Fibroblast of lung (primary cell): Measurements from ENCODE around the gene TUT7. TPM values are rescaled to one million over a fixed set of nuclear protein-coding genes. Genes with fewer than 3 reads are reported as not detected.

Source experiments
- DNase-seq, 2 donors: peaks; one replicate each; pipeline versions ENCODE4 v3.0.0 to v3.0.0-alpha.2; 2010; ENCODE audit warnings: low read depth in 2 of 2
- H2AFZ ChIP-seq: 2 replicates; pipeline ENCODE4 v1.5.1; 2012; ENCODE audit warnings: low read length, control low read depth, inconsistent platforms
- H3K27ac ChIP-seq: 2 replicates; pipeline ENCODE4 v1.5.1; 2011; ENCODE audit warnings: low read length, control low read depth; ENCODE audit not compliant: insufficient read depth
- H3K27me3 ChIP-seq: 2 replicates; pipeline ENCODE4 v1.5.1; 2011; ENCODE audit warnings: mild to moderate bottlenecking, low read length; ENCODE audit not compliant: control insufficient read depth, insufficient read depth
- H3K36me3 ChIP-seq: 2 replicates; pipeline ENCODE4 v1.5.1; 2011; ENCODE audit warnings: low read length; ENCODE audit not compliant: control insufficient read depth, insufficient read depth
- H3K4me1 ChIP-seq: 2 replicates; pipeline ENCODE4 v1.5.1; 2011; ENCODE audit warnings: low read length; ENCODE audit not compliant: control insufficient read depth, insufficient read depth; ENCODE audit errors: extremely low read depth
- H3K4me2 ChIP-seq: 2 replicates; pipeline ENCODE4 v1.5.1; 2011; ENCODE audit warnings: low read length, control low read depth; ENCODE audit not compliant: insufficient read depth; ENCODE audit errors: extremely low read depth
- H3K4me3 ChIP-seq, 4 experiments: fragments of 200-600 bp in 1 of 4; sonication (generic) in 1 of 4; replicated peaks in 1 of 4; 2 replicates each; pipeline ENCODE4 v1.5.1; 2011 to 2016; ENCODE audit warnings: low read length in 4 of 4, low read depth in 3 of 4, mild to moderate bottlenecking in 3 of 4, control low read depth in 2 of 4, inconsistent platforms in 1 of 4, mixed read lengths in 1 of 4; ENCODE audit not compliant: insufficient read depth in 1 of 4; ENCODE audit errors: control extremely low read depth in 1 of 4
- H3K79me2 ChIP-seq: 2 replicates; pipeline ENCODE4 v1.5.1; 2012; ENCODE audit warnings: mild to moderate bottlenecking, low read length, inconsistent platforms; ENCODE audit not compliant: control insufficient read depth, insufficient read depth
- H3K9ac ChIP-seq: 2 replicates; pipeline ENCODE4 v1.5.1; 2011; ENCODE audit warnings: mild to moderate bottlenecking, low read length, control low read depth; ENCODE audit not compliant: insufficient read depth
- H3K9me3 ChIP-seq: 2 replicates; pipeline ENCODE4 v1.5.1; 2012; ENCODE audit warnings: low read depth, low read length; ENCODE audit not compliant: control insufficient read depth, insufficient read depth
- H4K20me1 ChIP-seq: 2 replicates; pipeline ENCODE4 v1.5.1; 2011; ENCODE audit warnings: low read length; ENCODE audit not compliant: control insufficient read depth, insufficient read depth; ENCODE audit errors: extremely low read depth
- EZH2 ChIP-seq: IDR thresholded peaks from 2 replicates; pipeline ENCODE4 v1.5.1; 2012; ENCODE audit warnings: low read length, control low read depth, mild to moderate bottlenecking; ENCODE audit errors: missing control alignments
- polyA plus RNA-seq, 2 donors: library from polyadenylated mRNA; depleted of rRNA in 1 of 2; stranded (reverse) in 1 of 2; unstranded in 1 of 2; fragments of >200 nt; gene quantifications; 2 replicates each; pipeline ENCODE4 v1.2.1, GENCODE V29; 2011 to 2012; ENCODE audit warnings: missing spikeins in 1 of 2
- total RNA-seq: library from RNA; depleted of rRNA; stranded (reverse); fragments of >200 nt; gene quantifications from 2 replicates; pipeline ENCODE4 v1.2.1, GENCODE V29; 2014
- TF ChIP-seq, protein P1 (sequence below), 2 donors: IDR thresholded peaks in 1 of 2; conservative IDR thresholded peaks in 1 of 2; 1 replicate in 1 of 2; 2 replicates in 1 of 2; pipeline ENCODE4 v1.5.1; 2011 to 2012; ENCODE audit warnings: low read length in 2 of 2, control low read depth in 1 of 2, inconsistent platforms in 1 of 2, low read depth in 1 of 2, mild to moderate bottlenecking in 1 of 2

Gene TUT7
- total and polyA plus RNA-seq, 2 donors (not counting 1 experiment from before 2014, with no cell fraction given) = 31.8 to 36.3 TPM

DNA sequence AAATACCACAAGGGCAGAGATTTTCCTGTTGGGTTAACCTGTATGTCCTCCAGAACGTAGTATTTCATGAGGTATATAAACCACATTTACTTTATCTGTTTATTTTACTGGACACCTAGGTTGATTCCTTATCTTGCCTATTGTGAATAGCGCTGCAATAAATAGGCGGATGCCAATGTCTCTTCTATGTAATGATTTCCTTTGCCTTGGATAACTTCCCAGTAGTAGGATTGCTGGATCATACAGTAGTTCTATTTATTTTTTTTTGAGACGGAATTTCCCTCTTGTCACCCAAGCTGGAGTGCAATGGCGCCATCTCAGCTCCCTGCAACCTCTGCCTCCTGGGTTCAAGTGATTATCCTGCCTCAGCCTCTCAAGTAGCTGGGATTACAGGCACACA, 15.6 kb upstream of the TUT7 start:
- no peak for TF ChIP-seq EZH2
- TF ChIP-seq, protein P1, sequence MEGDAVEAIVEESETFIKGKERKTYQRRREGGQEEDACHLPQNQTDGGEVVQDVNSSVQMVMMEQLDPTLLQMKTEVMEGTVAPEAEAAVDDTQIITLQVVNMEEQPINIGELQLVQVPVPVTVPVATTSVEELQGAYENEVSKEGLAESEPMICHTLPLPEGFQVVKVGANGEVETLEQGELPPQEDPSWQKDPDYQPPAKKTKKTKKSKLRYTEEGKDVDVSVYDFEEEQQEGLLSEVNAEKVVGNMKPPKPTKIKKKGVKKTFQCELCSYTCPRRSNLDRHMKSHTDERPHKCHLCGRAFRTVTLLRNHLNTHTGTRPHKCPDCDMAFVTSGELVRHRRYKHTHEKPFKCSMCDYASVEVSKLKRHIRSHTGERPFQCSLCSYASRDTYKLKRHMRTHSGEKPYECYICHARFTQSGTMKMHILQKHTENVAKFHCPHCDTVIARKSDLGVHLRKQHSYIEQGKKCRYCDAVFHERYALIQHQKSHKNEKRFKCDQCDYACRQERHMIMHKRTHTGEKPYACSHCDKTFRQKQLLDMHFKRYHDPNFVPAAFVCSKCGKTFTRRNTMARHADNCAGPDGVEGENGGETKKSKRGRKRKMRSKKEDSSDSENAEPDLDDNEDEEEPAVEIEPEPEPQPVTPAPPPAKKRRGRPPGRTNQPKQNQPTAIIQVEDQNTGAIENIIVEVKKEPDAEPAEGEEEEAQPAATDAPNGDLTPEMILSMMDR (conservative IDR thresholded peaks at IDR 0.05 in 1 of 2, IDR thresholded peaks at IDR 0.05 in 1 of 2; ENCODE audit: low read depth in 1 of 2, low read length in 2 of 2) = no peak
- H3K4me3 ChIP-seq = no peak overlapping the region
- DNase-seq = peak; percentile 19 to 36
- H2AFZ ChIP-seq = no peak overlapping the region
- H3K27me3 ChIP-seq = no peaks in the 10 kb centered on the region
- H3K9ac ChIP-seq = no peak overlapping the region
- H3K36me3 ChIP-seq = no peaks in the 10 kb centered on the region
- no peaks in the 10 kb centered on the region for H4K20me1 ChIP-seq
- no peak overlapping the region for H3K4me2 ChIP-seq
- no peaks in the 10 kb centered on the region for H3K4me1 ChIP-seq
- H3K27ac ChIP-seq = no peak overlapping the region
- H3K79me2 ChIP-seq = no peaks in the 10 kb centered on the region
- no peaks in the 10 kb centered on the region for H3K9me3 ChIP-seq

DNA sequence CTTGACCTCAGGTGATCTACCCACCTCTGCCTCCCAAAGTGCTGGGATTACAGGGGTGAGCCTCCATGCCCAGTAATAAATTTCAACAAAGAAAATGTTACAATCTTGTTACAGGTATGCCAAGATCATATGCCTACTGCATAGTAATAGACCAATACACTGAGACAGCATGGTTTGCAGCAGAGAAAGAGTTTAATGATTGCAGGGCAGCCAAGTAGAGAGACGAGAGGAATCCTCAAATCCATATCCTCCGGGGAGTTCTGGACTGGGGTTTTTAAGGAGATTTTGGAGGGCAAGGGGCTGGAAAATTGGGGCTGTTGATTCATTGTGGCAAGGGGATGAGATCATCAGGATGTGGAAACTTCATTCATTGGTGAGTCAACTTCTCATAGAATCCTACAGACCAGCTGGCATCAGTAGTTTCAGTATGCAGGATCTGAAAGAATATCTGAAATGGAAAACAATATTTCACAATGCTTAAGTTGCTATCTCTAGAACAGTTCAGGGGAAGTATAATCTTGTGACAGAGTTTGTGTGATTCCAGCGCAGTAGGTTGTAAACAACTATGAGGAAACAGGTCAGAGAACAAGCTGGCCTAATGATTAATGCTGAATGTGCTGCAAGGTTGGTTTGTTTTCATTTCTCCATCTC, 14.8 kb upstream of the TUT7 start:
- Histone ChIP-seq H3K4me2 (no peak overlapping the region), H4K20me1 (no peaks in the 10 kb centered on the region), H3K27ac (no peak overlapping the region), H3K4me1 (no peaks in the 10 kb centered on the region), H3K27me3 (no peaks in the 10 kb centered on the region), H3K4me3 (no peak overlapping the region), H2AFZ (no peak overlapping the region), H3K79me2 (no peaks in the 10 kb centered on the region), H3K36me3 (no peaks in the 10 kb centered on the region), H3K9ac (no peak overlapping the region), H3K9me3 (no peaks in the 10 kb centered on the region)
- no peak for TF ChIP-seq EZH2
- TF ChIP-seq, protein P1 (conservative IDR thresholded peaks at IDR 0.05 in 1 of 2, IDR thresholded peaks at IDR 0.05 in 1 of 2; ENCODE audit: low read depth in 1 of 2, low read length in 2 of 2) = no peak
- peak; percentile 79 to 96 for DNase-seq

DNA sequence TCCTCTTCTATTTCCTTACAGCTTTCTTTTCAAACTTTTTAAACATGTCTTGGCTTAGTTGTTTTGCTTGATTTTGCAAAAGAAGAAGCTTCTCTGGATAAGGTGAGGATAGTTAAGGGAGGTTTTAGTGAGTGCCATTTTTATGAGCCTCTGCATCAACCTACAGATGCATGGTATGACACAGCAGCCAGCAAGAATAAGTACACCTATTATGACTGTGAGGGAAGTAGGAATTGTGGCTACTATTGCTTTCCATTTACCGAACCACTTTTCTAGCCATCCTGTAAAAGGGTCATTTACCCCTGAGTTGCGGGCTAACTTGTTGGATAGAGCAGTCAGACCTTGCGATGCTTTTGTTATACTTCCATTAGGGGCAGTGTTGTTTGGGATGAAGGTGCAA, 7.0 kb upstream of the TUT7 start:
- Histone ChIP-seq H2AFZ (no peak overlapping the region), H3K4me1 (no peaks in the 10 kb centered on the region), H4K20me1 (no peaks in the 10 kb centered on the region), H3K9me3 (no peaks in the 10 kb centered on the region), H3K9ac (no peak overlapping the region), H3K27ac (no peak overlapping the region), H3K4me2 (no peak overlapping the region), H3K36me3 (no peaks in the 10 kb centered on the region), H3K27me3 (no peaks in the 10 kb centered on the region), H3K79me2 (no peaks in the 10 kb centered on the region), H3K4me3 (no peak overlapping the region)
- TF ChIP-seq, protein P1 (conservative IDR thresholded peaks at IDR 0.05 in 1 of 2, IDR thresholded peaks at IDR 0.05 in 1 of 2; ENCODE audit: low read depth in 1 of 2, low read length in 2 of 2) = no peak
- no peak for TF ChIP-seq EZH2
- no peak for DNase-seq
